Measurements from ENCODE around the gene FERMT2. TPM values are rescaled to one million over a fixed set of nuclear protein-coding genes. Genes with fewer than 3 reads are reported as not detected.

Gene FERMT2
- total RNA-seq, 4 donors from 2014 or later, result 364 to 398 (median 388) TPM

- Histone ChIP-seq H3K27ac (peak overlapping the region; percentile 31 to 62 (median 47)), H3K4me1 (peaks cover 10 to 100% (median 28%) of the 10 kb centered on the region in 3 donors), H3K4me3 (no peak overlapping the region), H3K36me3 (no peaks in the 10 kb centered on the region), H3K27me3 (no peaks in the 10 kb centered on the region), H3K9me3 (no peaks in the 10 kb centered on the region)
- WGBS, 2 donors (ENCODE audit: low coverage in 1 of 2), result 15 to 39% methylated on average over 4 of the region's 4 CpGs
- ATAC-seq, result no peak
- no peak for TF ChIP-seq POLR2AphosphoS5 (IDR thresholded peaks at IDR 0.05)
- no peak for TF ChIP-seq POLR2A (IDR thresholded peaks at IDR 0.05)
- no peak for TF ChIP-seq EP300 (IDR thresholded peaks at IDR 0.05)
- TF ChIP-seq CTCF (IDR thresholded peaks at IDR 0.05), result no peak
These were observed 13.5 kb downstream of the FERMT2 start for GRCh38 chr14:52937306-52937705.

GRCh38 chr14:52936437-52936836 lies 14.4 kb downstream of the FERMT2 start:
- 45 to 75% methylated on average over 1 of the region's 1 CpG for WGBS, 2 donors (ENCODE audit: low coverage in 1 of 2)
- H3K9me3 ChIP-seq, result no peaks in the 10 kb centered on the region
- H3K36me3 ChIP-seq, result no peaks in the 10 kb centered on the region
- ATAC-seq, result no peak
- H3K4me1 ChIP-seq, result peaks cover 10 to 100% (median 30%) of the 10 kb centered on the region in 3 donors
- TF ChIP-seq EP300 (IDR thresholded peaks at IDR 0.05), result no peak
- no peak for TF ChIP-seq POLR2A (IDR thresholded peaks at IDR 0.05)
- no peak for TF ChIP-seq CTCF (IDR thresholded peaks at IDR 0.05)
- TF ChIP-seq POLR2AphosphoS5 (IDR thresholded peaks at IDR 0.05), result no peak
- no peaks in the 10 kb centered on the region for H3K27me3 ChIP-seq
- no peak overlapping the region for H3K4me3 ChIP-seq
- peak overlapping the region in 3 of 4 donors; percentile 47 to 62 (median 47) for H3K27ac ChIP-seq

DNA sequence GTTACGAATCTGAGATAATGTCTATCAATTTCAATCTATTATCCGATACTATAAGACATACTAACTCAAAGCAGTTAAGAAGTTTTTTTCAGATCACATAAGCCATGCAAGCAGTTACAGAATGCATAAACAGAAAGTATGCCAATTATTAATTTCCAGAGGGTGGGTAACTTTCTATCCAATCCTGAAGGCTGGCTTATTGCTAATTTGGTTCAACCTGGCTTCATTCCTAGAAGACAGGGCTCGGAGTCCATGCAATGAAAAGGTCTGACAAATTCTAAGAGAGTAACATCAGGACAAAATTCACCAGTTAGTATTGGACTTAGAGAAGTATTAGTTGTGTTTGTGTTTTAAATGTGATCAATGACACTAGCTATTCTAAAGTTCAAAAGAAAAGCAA lies 15.0 kb downstream of the FERMT2 start:
- peak; percentile 25 for ATAC-seq
- WGBS, 2 donors (ENCODE audit: low coverage in 1 of 2), result 40% methylated on average over 3 of the region's 3 CpGs

GRCh38 chr14:52934762-52935161 lies 16.1 kb downstream of the FERMT2 start:
- WGBS, 2 donors (ENCODE audit: low coverage in 1 of 2), result 29 to 49% methylated on average over 2 of the region's 2 CpGs
- peaks cover 15 to 100% (median 42%) of the 10 kb centered on the region in 3 donors for H3K4me1 ChIP-seq
- H3K27me3 ChIP-seq, result no peaks in the 10 kb centered on the region
- ATAC-seq, result no peak
- H3K27ac ChIP-seq, result peak overlapping the region in 2 of 4 donors; percentile 19 to 62
- TF ChIP-seq POLR2A (IDR thresholded peaks at IDR 0.05) (no peak), EP300 (IDR thresholded peaks at IDR 0.05) (no peak), POLR2AphosphoS5 (IDR thresholded peaks at IDR 0.05) (no peak), CTCF (IDR thresholded peaks at IDR 0.05) (no peak)
- H3K36me3 ChIP-seq, result no peaks in the 10 kb centered on the region
- no peaks in the 10 kb centered on the region for H3K9me3 ChIP-seq
- H3K4me3 ChIP-seq, result no peak overlapping the region

More for the DNA sequence above, 15.0 kb downstream of the FERMT2 start:
- TF ChIP-seq POLR2A (IDR thresholded peaks at IDR 0.05) (no peak), EP300 (IDR thresholded peaks at IDR 0.05) (no peak), POLR2AphosphoS5 (IDR thresholded peaks at IDR 0.05) (no peak), CTCF (IDR thresholded peaks at IDR 0.05) (no peak)
- peak overlapping the region in 1 of 2 donors; percentile 3 for H3K4me3 ChIP-seq
- no peaks in the 10 kb centered on the region for H3K9me3 ChIP-seq
- H3K27ac ChIP-seq, result peak overlapping the region in 3 of 4 donors; percentile 40 to 62 (median 47)
- H3K27me3 ChIP-seq, result no peaks in the 10 kb centered on the region
- H3K36me3 ChIP-seq, result no peaks in the 10 kb centered on the region
- H3K4me1 ChIP-seq, result peaks cover 14 to 100% (median 36%) of the 10 kb centered on the region in 3 donors

- TF ChIP-seq POLR2A (IDR thresholded peaks at IDR 0.05), result no peak
- TF ChIP-seq CTCF (IDR thresholded peaks at IDR 0.05), result no peak
- TF ChIP-seq POLR2AphosphoS5 (IDR thresholded peaks at IDR 0.05), result no peak
- TF ChIP-seq EP300 (IDR thresholded peaks at IDR 0.05), result no peak
- H3K27me3 ChIP-seq, result no peaks in the 10 kb centered on the region
- ATAC-seq, result no peak
- 83 to 100% methylated on average over 4 of the region's 4 CpGs for WGBS, 2 donors (ENCODE audit: low coverage in 1 of 2)
- no peaks in the 10 kb centered on the region for H3K9me3 ChIP-seq
- H3K4me3 ChIP-seq, result no peak overlapping the region
- H3K27ac ChIP-seq, result peak overlapping the region in 3 of 4 donors; percentile 7 to 62 (median 11)
- H3K4me1 ChIP-seq, result peaks cover 30 to 100% (median 49%) of the 10 kb centered on the region in 3 donors
- no peaks in the 10 kb centered on the region for H3K36me3 ChIP-seq
These were observed 21.6 kb downstream of the FERMT2 start for GRCh38 chr14:52929192-52929807.
